Measurements from ENCODE around the gene RAD23A.
"Not testable (repeated sequence)": the region's sequence is repeated elsewhere in the genome, so short reads cannot be mapped to it uniquely, and the experiment has no call there.

DNA sequence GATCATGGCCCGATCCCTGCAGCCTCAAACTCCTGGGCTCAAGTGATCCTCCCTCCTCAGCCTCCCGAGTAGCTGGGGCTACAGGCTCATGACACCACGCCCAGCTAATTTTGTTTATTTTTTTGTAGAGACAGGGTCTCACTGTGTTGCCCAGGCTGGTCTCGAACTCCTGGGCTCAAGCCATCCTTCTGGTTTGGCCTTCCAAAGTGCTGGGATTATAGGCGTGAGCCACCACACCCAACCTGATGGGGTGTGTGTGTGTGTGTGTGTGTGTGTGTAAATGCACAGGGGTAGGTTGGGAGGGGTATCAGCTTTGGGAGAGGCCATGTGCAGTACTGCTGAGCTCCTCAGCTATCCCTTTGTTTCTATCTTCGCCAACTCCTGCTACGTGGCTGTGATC, 30.4 kb downstream of the RAD23A start:
- TF ChIP-seq CTCF (IDR thresholded peaks at IDR 0.05; ENCODE audit: insufficient read depth, low read depth, low read length); EZH2 (IDR thresholded peaks at IDR 0.05; ENCODE audit: insufficient read depth, low read length): not testable (repeated sequence)

All from astrocyte (in vitro differentiated cells and primary cell).